Measurements from ENCODE around the gene RELA.
A peak's percentile ranks its signal among the peaks of the same experiment; 100 is the strongest.
"Not testable (repeated sequence)": the region's sequence is repeated elsewhere in the genome, so short reads cannot be mapped to it uniquely, and the experiment has no call there.

RELA gene

DNA sequence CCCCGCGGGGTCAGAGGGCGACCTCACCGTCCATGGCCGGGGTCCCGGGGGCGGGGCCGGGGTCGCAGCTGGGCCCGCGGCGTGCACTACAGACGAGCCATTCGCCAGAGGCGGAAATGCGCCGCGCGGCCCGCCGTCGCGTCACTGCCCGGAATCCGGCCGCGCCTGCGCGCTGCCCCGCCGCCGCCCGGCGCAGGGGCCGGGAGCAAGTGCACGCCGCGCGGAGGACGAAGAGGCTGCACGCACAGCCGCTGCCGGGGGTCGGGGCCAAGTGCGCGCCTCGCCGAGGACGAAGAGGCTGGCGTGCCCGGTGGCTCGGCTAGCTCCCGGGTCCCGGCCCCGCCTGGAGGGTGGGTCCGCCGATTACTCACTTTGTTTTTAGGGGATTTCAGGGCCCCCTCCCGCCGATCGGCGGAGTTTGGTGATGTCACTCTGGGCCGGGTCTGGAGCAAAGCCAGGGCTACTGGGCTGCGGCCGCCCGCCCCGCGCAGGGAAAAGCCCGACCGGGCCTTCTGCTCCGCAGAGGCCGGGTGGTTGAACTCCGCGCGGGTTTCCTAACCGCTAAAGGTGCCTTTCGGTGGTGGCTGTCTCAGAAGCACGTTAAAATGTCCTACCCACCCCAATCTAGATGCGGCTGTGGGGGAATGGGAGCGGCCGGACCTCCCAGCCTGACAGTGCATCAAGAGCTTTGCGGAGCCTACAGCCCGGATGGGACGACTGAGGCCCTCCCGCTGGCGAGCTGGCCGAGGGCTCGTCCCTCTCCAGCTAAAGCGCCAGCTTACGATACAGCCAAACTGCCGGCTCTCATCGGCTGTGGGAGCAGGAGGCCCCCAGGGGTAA lies at the start of gene RELA:
Gene RELA (minus strand): TSS at position 118 of the 840 bp plus-strand sequence. CDS start 84 bp downstream, at position 34.
- peak; percentile 94 for DNase-seq (ENCODE audit: low spot score)

DNA sequence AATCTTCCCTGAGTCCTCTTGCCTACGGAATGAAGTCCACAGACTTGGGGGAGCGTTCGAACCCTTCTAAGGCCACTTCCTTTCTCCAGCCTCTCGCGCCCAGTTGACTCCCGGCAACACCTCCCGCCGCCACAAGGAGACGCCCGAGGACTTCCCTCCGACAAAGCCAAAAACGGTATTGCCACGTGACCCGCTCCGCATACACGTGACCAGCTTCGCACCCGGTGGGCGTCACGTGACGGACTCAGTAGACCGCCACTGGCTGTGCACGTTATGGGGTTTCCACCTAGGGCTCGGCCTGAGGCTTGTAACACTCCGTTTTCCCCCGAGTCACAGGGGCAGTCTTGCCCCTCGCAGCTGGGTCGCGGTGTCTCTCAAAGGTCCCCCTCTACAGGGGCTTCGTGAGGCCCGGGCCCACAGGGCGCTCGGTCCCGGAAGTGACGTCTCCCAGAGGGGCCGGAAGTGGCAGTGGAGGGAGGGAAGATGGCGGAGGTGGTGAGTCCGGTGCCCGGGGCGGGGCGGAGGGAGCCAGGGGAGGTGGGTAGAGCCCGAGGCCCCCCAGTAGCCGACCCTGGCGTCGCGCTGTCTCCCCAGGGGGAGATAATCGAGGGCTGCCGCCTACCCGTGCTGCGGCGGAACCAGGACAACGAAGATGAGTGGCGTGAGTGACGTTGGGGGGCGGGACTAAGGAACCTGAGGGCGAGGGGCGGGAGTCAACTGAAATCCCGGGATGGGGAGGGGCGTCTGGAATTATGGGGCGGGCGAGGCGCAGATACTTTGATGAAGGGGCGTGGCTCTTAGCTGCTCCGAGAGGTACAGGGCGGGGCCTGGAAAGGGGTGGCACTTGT lies 49.3 kb upstream of the RELA start, which contains the start of gene KAT5:
Gene KAT5 (plus strand): TSS at position 468 of the 848 bp plus-strand sequence. CDS start 16 bp downstream, at position 484.
- DNase-seq (ENCODE audit: low spot score): peak; percentile 98

DNA sequence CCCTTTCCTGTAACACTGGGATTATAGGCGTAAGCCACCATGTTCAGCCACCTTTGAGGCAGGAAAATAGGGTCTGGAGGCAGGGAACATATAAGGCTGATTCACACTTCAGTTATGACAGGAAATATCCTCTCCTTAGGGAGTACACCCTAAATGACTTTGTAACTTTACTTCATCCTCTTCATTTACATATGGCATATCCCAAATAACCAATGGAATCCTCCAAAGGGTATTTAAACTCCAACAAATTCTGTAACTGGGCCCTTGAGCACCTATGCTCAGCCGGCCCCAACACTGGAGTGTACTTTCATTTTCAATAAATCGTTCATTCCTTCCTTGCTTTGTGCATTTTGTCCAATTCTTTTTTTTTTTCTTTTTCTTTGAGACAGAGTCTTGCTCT lies 47.7 kb upstream of the RELA start:
- no peak for DNase-seq (ENCODE audit: low spot score)

DNA sequence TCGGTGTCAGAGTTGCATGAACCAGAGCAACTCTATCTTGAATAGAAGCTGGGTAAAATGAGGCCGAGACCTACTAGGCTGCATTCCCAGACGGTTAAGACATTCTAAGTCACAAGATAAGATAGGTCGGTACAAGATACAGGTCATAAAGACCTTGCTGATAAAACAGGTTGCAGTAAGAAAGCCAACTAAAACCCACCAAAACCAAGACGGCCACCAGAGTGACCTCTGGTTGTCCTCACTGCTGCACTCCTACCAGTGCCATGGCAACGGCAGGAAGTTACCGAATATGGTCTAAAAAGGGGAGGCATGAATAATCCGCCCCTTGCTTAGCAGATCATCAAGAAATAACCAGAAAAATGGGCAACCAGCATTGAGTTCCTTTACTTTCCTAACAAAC lies 46.9 kb upstream of the RELA start:
- no peak for DNase-seq (ENCODE audit: low spot score)

DNA sequence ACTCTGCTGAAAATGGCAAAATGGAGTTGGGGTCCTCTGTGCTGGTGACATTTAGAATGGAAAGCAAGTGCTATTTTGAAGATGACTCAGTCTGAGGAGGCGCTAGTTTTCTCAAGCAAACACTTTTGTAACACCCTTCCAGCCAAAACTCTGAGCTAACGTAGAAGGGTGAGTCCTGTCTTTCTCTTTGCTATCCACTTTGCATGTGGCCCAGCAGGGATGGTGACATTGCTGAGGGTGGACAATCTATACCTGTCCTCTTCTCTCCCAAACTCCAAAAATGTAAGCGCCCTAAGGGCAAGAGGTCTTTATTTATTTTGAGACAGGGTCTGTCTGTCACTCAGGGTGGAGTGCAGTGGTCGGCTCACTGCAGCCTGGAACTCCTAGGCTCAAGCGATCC lies 45.7 kb upstream of the RELA start:
- no peak for DNase-seq (ENCODE audit: low spot score)

DNA sequence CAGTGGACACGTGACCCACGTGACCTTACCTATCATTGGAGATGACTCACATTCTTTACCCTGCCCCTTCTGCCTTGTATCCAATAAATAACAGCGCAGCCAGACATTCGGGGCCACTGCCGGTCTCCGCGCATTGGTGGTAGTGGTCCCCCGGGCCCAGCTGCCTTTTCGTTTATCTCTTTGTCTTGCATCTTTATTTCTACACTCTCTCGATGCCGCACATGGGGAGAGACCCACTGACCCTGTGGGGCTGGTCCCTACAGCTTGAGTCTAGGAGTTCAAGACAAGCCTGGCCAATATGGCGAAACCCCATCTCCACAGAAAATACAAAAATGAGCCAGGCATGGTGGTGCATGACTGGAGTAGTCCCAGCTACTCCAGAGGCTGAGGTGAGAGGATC lies 44.3 kb upstream of the RELA start:
- not testable (repeated sequence) for DNase-seq (ENCODE audit: low spot score)

DNA sequence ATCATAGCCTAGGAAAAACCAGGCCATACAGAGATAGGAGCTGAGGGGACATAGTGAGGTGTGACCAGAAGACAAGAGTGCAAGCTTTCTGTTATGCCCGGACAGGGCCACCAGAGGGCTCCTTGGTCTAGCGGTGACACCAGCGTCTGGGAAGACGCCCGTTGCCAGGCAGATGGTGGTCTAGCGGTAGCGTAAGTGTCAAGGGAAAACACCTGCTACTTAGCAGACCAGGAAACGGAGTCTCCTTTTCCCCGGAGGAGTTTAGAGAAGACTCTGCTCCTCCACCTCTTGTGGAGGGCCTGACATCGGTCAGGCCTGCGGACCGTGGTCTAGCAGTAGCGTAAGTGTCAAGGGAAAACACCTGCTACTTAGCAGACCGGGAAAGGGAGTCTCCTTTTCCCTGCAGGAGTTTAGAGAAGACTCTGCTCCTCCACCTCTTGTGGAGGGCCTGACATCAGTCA lies 43.6 kb upstream of the RELA start:
- DNase-seq (ENCODE audit: low spot score): peak; percentile 31

DNA sequence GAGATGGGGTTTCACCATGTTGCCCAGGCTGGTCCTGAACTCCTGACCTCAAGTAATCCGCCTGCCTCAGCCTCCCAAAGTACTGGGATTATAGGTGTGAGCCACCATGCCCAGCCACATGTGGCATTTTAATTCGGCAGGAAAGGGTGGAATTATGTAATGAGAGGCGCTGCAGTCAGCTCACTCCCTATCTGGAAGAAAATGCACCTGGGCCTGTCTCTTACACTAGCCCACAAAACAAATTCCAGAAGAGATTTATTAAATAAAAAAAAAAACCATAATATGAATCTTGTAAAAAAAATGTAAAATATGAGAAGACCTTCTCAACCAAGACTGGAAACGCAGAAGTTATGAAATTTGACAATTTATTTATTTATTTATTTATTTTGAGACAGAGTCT lies 41.1 kb upstream of the RELA start:
- DNase-seq (ENCODE audit: low spot score): no peak

DNA sequence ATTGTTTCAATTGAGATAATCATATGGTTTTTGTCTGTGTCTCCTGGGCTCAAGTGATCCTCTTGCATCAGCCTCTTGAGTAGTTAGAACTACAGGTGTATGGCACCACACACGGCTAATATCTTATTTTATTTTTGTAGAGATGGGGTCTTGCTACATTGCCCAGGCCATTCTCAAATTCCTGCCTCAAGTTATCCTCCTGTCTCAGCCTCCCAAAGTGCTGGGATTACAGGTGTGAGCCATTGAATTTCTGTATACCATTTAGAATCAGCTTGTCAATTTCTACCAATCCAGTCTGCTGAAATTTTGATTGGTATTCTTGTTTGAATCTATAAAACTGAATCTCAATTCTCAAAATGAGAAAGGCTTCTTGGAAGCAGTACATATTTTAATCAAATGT lies 39.0 kb upstream of the RELA start:
- DNase-seq (ENCODE audit: low spot score): no peak

DNA sequence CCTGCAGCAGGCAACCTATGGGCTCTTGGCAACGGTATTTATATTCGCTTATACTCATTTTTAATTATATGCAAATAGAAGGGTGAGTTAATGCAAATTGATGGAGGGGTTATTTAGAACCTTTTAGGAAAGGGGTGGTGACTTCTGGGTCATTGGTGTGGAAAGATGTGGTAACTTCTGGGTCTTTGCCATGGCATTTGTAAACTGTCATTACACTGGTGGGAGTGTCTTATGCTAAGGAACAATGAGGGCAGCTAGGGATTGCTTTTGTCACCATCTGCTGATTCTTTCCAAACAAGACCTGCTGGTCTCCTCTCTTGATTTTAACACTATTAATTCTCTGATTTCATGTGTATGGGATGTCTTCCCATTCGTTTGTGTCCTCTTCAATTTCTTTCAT lies 37.7 kb upstream of the RELA start:
- DNase-seq (ENCODE audit: low spot score): no peak

DNA sequence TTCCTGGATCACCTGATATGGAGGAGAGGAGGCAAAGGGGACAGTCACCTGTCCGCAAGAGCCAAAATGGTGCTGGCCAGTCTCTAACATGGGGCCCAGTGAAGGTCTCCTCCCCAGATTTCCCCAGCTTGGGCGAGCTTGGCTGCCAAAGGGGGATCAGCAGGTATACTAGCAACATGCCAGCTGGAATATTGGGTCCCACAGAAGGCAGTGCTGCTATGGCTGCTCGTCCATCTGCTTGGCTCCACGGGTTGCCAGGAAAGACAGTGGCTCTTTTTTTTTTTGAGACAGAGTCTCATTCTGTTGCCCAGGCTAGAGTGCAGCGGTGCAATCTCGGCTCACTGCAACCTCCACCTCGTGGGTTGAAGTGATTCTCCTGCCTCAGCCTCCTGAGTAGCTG lies 36.6 kb upstream of the RELA start:
- no peak for DNase-seq (ENCODE audit: low spot score)

DNA sequence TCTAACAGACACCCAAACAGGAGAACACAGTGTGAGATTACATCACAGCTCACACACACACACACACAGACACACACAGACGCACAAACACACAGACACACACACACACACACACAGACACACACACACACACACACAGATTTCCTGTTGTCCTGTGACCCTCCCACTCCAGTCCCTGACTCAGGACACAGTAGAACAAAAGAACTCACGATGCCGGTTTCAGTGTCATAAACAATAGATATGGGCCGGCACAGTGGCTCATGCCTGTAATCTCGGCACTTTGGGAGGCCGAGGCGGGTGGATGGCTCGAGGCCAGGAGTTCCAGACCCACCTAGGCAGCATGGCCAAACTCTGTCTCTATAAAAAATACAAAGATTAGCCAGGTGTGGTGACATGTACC lies 35.5 kb upstream of the RELA start:
- no peak for DNase-seq (ENCODE audit: low spot score)

DNA sequence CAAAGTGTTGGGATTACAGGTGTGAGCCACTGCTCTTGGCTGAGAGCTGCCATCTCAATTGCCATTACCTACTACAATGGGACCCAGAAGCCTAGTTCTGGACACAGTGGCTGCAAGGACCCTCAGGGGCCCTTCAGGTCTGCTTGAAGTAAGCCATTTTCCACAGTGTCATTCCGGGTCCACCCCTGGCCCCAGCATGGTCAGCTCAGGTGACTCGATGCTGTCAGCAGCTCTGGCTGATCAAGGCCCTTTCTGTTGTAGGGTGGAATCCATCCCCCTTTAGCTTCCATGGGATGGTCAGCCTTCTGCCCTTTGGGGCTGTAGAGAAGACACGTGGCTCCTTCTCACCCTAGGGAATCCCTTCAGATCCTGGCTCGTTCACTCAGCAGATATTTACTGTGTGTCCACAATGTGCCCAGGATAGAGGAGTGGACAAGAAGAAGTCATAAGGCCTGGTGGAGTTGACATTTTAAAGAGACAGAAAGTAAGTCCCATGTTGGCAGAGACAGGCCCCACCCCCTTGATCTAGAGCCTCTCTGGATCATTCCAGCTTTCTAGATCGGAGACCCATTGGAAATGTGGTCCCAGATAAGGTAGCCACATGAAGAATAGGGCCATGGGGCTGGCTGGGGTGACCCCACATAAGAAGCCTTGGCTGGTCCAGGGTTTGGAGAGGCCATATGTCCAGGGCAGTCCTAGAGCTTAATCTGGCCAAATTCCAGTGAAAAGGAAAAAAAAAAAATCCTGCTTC lies 34.3 kb upstream of the RELA start:
- DNase-seq (ENCODE audit: low spot score): no peak

DNA sequence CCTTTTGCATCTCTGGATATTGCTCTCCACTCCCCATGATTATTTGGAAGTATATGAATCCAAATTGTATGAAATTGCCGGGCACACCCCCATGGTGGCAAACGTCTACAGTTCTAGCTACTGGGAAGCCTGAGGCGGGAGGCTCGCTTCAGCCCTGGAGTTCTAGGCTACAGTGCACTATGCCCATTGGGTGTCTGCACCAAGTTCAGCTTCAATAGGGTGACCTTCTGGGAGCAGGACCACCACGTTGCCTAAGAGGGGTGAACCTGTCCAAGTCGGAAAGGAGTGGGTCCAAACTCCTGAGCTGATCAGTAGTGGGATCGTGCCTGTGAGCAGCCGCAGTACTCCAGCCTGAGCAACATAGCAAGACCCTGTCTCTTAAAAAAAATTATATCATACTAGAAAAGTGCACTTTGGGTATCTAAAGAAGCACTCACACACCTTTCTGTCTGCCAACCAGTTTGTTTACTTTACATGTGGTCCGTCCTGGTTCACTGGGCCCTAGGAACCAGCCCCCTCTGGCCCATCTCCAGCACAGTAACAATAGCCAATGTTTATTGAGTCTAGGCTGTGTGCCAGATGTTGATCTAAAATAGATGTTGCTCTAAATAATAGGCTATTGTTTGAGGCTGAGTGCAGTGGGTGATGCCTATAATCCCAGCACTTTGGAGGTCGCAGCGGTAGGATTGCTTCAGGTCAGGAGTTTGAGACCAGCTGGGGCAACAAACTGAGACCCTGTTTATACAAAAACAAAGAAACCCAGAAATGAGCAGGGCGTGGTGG lies 32.9 kb upstream of the RELA start:
- peak; percentile 58 for DNase-seq (ENCODE audit: low spot score)

DNA sequence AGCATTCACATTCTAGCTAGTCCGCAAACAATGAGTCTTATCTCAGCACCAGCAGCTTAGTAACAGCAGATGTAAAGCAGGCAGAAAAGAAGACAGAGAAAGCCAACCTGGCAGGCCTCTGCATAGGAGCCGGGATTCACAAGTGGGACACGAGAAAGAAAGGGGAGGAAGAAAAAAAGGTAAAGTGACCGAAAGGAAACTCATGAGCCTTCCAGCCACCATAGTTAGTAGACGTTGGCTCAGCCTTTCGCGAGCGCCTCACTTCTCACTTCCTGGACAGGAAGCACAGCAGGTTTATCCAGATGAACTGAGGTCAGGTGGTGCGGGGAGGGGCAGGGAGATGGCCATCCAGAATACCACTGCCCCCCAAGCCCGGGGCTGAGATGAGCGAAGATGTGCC lies 29.7 kb upstream of the RELA start:
- DNase-seq (ENCODE audit: low spot score): no peak

DNA sequence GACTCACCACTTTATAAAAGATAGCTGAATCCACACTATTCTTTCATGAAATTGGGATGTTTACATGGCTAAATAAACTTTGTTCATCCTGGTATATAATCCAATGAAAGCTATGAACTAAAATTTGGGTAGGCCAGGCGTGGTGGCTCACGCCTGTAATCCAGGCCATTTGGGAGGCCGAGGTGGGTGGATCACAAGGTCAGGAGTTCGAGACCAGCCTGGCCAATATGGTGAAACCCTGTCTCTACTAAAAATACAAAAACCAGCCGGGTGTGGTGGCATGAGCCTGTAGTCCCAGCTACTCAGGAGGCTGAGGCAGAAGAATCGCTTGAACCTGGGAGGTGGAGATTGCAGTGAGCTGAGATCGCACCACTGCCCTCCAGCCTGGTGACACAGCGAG lies 29.1 kb upstream of the RELA start:
- not testable (repeated sequence) for DNase-seq (ENCODE audit: low spot score)

DNA sequence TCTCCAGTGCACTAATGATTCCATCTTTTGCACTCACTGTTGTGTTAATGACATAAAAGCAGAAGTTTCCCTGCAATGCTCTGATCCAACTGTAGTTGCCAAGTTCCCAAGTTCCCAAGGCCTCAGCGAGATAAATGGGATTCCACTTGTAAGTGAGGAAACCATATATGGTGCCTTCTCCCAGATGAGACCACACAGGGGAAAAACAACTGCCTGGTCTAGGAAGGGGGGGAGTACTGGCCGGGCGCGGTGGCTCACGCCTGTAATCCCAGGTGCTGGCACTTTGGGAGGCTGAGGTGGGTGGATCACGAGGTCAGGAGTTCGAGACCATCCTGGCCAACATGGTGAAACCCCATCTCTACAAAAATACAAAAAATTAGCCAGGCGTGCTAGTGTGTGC lies 23.3 kb upstream of the RELA start:
- DNase-seq (ENCODE audit: low spot score): no peak

DNA sequence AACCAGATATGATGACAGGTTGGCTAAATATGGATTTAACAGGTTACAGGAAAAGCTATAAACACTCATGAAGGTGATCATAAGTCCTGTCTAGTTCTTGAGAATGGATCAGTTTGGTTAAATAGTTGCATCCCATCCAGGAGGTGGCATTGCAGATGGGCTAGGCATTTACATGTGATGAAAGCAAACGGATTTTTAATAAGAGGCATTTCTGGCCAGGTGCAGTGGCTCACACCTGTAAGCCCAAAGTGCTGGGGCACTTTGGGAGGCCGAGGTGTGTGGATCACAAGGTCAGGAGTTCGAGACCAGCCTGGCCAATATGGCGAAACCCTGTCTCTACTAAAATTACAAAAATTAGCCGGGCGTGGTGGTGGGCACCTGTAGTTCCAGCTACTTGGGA lies 20.8 kb upstream of the RELA start:
- DNase-seq (ENCODE audit: low spot score): not testable (repeated sequence)

DNA sequence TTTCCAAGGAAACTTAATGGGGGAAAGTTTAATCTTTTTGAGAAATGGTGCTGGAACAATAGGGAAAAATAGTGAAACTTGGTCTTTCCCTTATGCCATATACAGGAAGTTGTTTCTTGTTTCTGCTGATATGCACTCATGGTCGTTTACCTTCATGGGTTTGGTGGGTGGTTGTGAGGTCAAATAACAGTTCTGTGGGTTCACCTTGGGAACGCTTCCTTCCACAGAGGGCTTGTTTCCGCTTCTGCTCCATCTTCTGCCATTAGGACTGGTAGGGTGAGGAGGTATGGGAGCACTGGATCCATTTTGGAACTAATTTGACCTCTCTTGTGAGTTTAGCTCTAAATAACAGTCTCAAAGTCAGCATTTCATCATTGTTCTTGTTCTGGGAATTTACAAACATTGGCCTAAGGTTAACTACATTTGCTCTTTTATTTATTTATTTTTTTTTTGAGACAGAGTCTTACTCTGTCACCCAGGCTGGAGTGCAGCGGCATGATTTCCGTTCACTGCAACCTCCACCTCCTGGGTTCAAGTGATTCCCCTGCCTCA lies 17.6 kb upstream of the RELA start:
- no peak for DNase-seq (ENCODE audit: low spot score)

DNA sequence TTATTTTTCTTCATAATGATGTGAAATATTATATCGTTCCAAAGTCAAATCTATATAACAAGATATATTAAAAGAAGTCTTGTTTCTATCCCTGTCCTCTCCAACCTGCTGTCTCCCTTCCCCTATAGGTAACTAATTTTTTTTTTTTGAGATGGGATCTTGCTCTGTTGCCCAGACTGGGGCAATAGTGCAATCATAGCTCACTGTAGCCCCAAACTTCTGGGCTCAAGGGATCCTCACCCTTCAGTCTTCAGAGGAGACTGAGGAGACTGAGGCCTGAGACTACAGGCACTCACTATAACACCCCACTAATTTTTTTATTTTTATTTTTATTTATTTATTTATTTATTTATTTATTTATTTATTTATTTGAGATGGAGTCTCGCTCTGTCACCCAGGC lies 10.3 kb upstream of the RELA start:
- no peak for DNase-seq (ENCODE audit: low spot score)

DNA sequence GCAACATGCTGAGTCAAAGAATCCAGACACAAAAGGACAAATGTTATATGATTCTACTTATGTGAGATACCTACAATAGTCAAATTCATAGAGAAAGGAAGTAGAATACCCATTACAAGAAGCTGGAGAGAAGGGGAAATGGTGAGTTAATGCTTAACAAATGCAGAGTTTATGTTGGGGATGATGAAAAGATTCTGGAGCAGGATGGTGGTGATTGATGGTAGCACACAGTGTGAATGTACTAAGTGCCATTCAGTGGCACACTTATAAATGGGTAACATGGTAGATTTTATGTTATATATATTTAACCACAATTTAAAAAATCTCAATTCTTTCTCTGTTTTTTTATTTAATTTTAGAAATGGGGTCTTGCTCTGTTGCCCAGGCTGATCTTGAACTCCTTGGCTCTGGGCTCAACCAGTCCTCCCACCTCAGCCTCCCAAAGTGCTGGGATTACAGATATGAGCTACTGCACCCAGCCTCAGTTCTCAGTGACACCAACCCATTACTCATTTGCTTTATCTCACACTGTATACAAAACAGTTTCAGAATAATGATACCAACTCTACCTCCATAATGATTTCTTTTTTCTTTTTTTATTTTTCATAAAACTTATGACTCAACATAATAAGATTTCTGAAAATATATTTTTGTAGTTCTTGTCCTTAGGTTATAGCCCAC lies 9.6 kb upstream of the RELA start:
- no peak for DNase-seq (ENCODE audit: low spot score)
